Activated CD4-positive, alpha-beta T cell treated with anti-CD3 and anti-CD28 coated beads, Interleukin-2, amount 10 ng/mL, durations not matched to agents 24 days and 14 days (primary cell): ENCODE results near the gene FOXJ1. TPM values are rescaled to one million over a fixed set of nuclear protein-coding genes. Genes with fewer than 3 reads are reported as not detected.
A peak's percentile ranks its signal among the peaks of the same experiment; 100 is the strongest.
"Not testable (repeated sequence)": the region's sequence is repeated elsewhere in the genome, so short reads cannot be mapped to it uniquely, and the experiment has no call there.

ENCODE experiments used
- DNase-seq: peaks from one replicate; pipeline ENCODE4 v3.0.0; 2022
- H3K27ac Mint-ChIP-seq: one replicate; pipeline ENCODE4 v1.8.0; 2022; ENCODE audit warnings: mild to moderate bottlenecking, mixed read lengths
- H3K27me3 Mint-ChIP-seq: one replicate; pipeline ENCODE4 v1.8.0; 2022; ENCODE audit warnings: mixed read lengths
- H3K36me3 Mint-ChIP-seq: one replicate; pipeline ENCODE4 v1.8.0; 2022; ENCODE audit warnings: low read depth, mild to moderate bottlenecking, mixed read lengths
- H3K4me1 Mint-ChIP-seq: one replicate; pipeline ENCODE4 v1.8.0; 2021; ENCODE audit warnings: mixed read lengths
- H3K4me3 Mint-ChIP-seq: one replicate; pipeline ENCODE4 v1.8.0; 2022; ENCODE audit warnings: mild to moderate bottlenecking, moderate library complexity, mixed read lengths
- H3K9me3 Mint-ChIP-seq: one replicate; pipeline ENCODE4 v1.8.0; 2021; ENCODE audit warnings: mixed read lengths
- intact Hi-C: fragments of 100-400 bp; cut with micrococcal nuclease; formaldehyde crosslinking; loops from one replicate; pipeline ENCODE4 v1.15.1; 2023
- total RNA-seq: library from RNA; stranded (reverse); gene quantifications from 2 replicates; pipeline ENCODE4 v1.2.3, GENCODE V29; 2022

The FOXJ1 gene
- total RNA-seq, result 0.07 and 0.35 TPM in 2 replicates

GRCh38 chr17:76141212-76142038 is at the start of gene FOXJ1:
Gene FOXJ1, minus strand, starts transcription at chr17:76141245. Its CDS starts 850 bp downstream, at chr17:76140395.
- peak within 1 kb of the TSS; percentile 11 for H3K27ac Mint-ChIP-seq
- intact Hi-C loops, result loop anchor here (5.0 kb wide), 2 partner anchors 41 to 136 kb away; no protein-coding TSS in a partner anchor

GRCh38 chr17:76189741-76190140 is 48.7 kb upstream of the FOXJ1 start:
- no peaks in the 10 kb centered on the region for H3K27me3 Mint-ChIP-seq
- peaks cover 34% of the 10 kb centered on the region for H3K36me3 Mint-ChIP-seq
- H3K9me3 Mint-ChIP-seq, result no peaks in the 10 kb centered on the region
- peaks cover 69% of the 10 kb centered on the region for H3K4me1 Mint-ChIP-seq
- intact Hi-C loops, result loop anchor here (2.0 to 10.0 kb wide), 3 partner anchors 117 to 405 kb away; partner anchors contain the start of genes GALR2, SRP68 and UNK
- H3K27ac Mint-ChIP-seq, result peak overlapping the region; percentile 91
- H3K4me3 Mint-ChIP-seq, result peak overlapping the region; percentile 78
- DNase-seq, result no peak

More at GRCh38 chr17:76141212-76142038, at the start of gene FOXJ1:
- Mint-ChIP-seq H3K9me3 (no peaks in the 10 kb centered on the region), H3K4me1 (peaks cover 51% of the 10 kb centered on the region), H3K36me3 (peaks cover 4% of the 10 kb centered on the region), H3K27me3 (peaks cover 13% of the 10 kb centered on the region), H3K4me3 (peak within 1 kb of the TSS; percentile 83)
- peak; percentile 98 for DNase-seq

GRCh38 chr17:76189247-76189646 is 48.2 kb upstream of the FOXJ1 start:
- H3K27me3 Mint-ChIP-seq, result no peaks in the 10 kb centered on the region
- DNase-seq, result no peak
- peak overlapping the region; percentile 91 for H3K27ac Mint-ChIP-seq
- peak overlapping the region; percentile 78 for H3K4me3 Mint-ChIP-seq
- H3K36me3 Mint-ChIP-seq, result peaks cover 35% of the 10 kb centered on the region
- H3K4me1 Mint-ChIP-seq, result peaks cover 70% of the 10 kb centered on the region
- intact Hi-C loops, result loop anchor here (10.0 kb wide), 1 partner anchor 404 kb away; the partner anchor contains the start of gene UNK
- H3K9me3 Mint-ChIP-seq, result no peaks in the 10 kb centered on the region

GRCh38 chr17:76188213-76189016 is 47.4 kb upstream of the FOXJ1 start:
- peak overlapping the region; percentile 46 for H3K4me3 Mint-ChIP-seq
- H3K27me3 Mint-ChIP-seq, result no peaks in the 10 kb centered on the region
- DNase-seq, result no peak
- intact Hi-C loops, result loop anchor here (10.0 kb wide), 1 partner anchor 404 kb away; the partner anchor contains the start of gene UNK
- H3K36me3 Mint-ChIP-seq, result peaks cover 32% of the 10 kb centered on the region
- H3K4me1 Mint-ChIP-seq, result peaks cover 62% of the 10 kb centered on the region
- peak overlapping the region; percentile 43 for H3K27ac Mint-ChIP-seq
- no peaks in the 10 kb centered on the region for H3K9me3 Mint-ChIP-seq

- H3K27ac Mint-ChIP-seq, result peak overlapping the region; percentile 66
- not testable (repeated sequence) for H3K4me3 Mint-ChIP-seq, H3K9me3 Mint-ChIP-seq, DNase-seq, H3K27me3 Mint-ChIP-seq
- peaks cover 34% of the 10 kb centered on the region for H3K36me3 Mint-ChIP-seq
- intact Hi-C loops, result loop anchor here (10.0 kb wide), 1 partner anchor 402 kb away; the partner anchor contains the start of gene UNK
- peaks cover 54% of the 10 kb centered on the region for H3K4me1 Mint-ChIP-seq
These were observed 45.7 kb upstream of the FOXJ1 start for GRCh38 chr17:76186774-76187173.

GRCh38 chr17:76184290-76184689 is 43.2 kb upstream of the FOXJ1 start:
- no peak for DNase-seq
- H3K27ac Mint-ChIP-seq, result no peak overlapping the region
- intact Hi-C loops, result loop anchor here (5.0 to 10.0 kb wide), 2 partner anchors 42 to 399 kb away; partner anchors contain the start of genes FOXJ1 and UNK

GRCh38 chr17:76182016-76182764 is 41.1 kb upstream of the FOXJ1 start:
- intact Hi-C loops, result loop anchor here (1.0 to 10.0 kb wide), 3 partner anchors 9 to 397 kb away; partner anchors contain the start of genes FOXJ1 and UNK
- H3K36me3 Mint-ChIP-seq, result peaks cover 25% of the 10 kb centered on the region
- peak; percentile 98 for DNase-seq
- H3K27me3 Mint-ChIP-seq, result no peaks in the 10 kb centered on the region
- peak overlapping the region; percentile 66 for H3K4me3 Mint-ChIP-seq
- no peaks in the 10 kb centered on the region for H3K9me3 Mint-ChIP-seq
- peaks cover 53% of the 10 kb centered on the region for H3K4me1 Mint-ChIP-seq
- H3K27ac Mint-ChIP-seq, result peak overlapping the region; percentile 92

More at GRCh38 chr17:76184290-76184689, 43.2 kb upstream of the FOXJ1 start:
- Mint-ChIP-seq H3K27me3 (no peaks in the 10 kb centered on the region), H3K4me1 (peaks cover 58% of the 10 kb centered on the region), H3K36me3 (peaks cover 34% of the 10 kb centered on the region), H3K4me3 (no peak overlapping the region), H3K9me3 (no peaks in the 10 kb centered on the region)

- H3K4me3 Mint-ChIP-seq, result peak overlapping the region; percentile 75
- peak overlapping the region; percentile 92 for H3K27ac Mint-ChIP-seq
- no peaks in the 10 kb centered on the region for H3K9me3 Mint-ChIP-seq
- DNase-seq, result peak; percentile 88
- H3K36me3 Mint-ChIP-seq, result peaks cover 19% of the 10 kb centered on the region
- intact Hi-C loops, result loop anchor here (2.0 to 10.0 kb wide), 3 partner anchors 37 to 395 kb away; partner anchors contain the start of genes FOXJ1 and UNK
- no peaks in the 10 kb centered on the region for H3K27me3 Mint-ChIP-seq
- peaks cover 46% of the 10 kb centered on the region for H3K4me1 Mint-ChIP-seq
These were observed 38.7 kb upstream of the FOXJ1 start for GRCh38 chr17:76179496-76180467.

- Mint-ChIP-seq H3K4me1 (peaks cover 41% of the 10 kb centered on the region), H3K27me3 (no peaks in the 10 kb centered on the region), H3K9me3 (no peaks in the 10 kb centered on the region), H3K27ac (no peak overlapping the region), H3K36me3 (peaks cover 13% of the 10 kb centered on the region), H3K4me3 (no peak overlapping the region)
- intact Hi-C loops, result no loop called here
- no peak for DNase-seq
These were observed 37.1 kb upstream of the FOXJ1 start for GRCh38 chr17:76178124-76178523.

- H3K9me3 Mint-ChIP-seq, result no peaks in the 10 kb centered on the region
- no peak overlapping the region for H3K4me3 Mint-ChIP-seq
- H3K27me3 Mint-ChIP-seq, result no peaks in the 10 kb centered on the region
- H3K4me1 Mint-ChIP-seq, result peaks cover 36% of the 10 kb centered on the region
- intact Hi-C loops, result no loop called here
- no peak for DNase-seq
- H3K36me3 Mint-ChIP-seq, result peaks cover 15% of the 10 kb centered on the region
- H3K27ac Mint-ChIP-seq, result no peak overlapping the region
These were observed 35.9 kb upstream of the FOXJ1 start for GRCh38 chr17:76176701-76177574.

- Mint-ChIP-seq H3K4me3 (no peak overlapping the region), H3K36me3 (peaks cover 23% of the 10 kb centered on the region), H3K27ac (no peak overlapping the region), H3K27me3 (no peaks in the 10 kb centered on the region), H3K9me3 (no peaks in the 10 kb centered on the region), H3K4me1 (peaks cover 14% of the 10 kb centered on the region)
- no peak for DNase-seq
- intact Hi-C loops, result no loop called here
These were observed 33.0 kb upstream of the FOXJ1 start for GRCh38 chr17:76174037-76174436.
